ENCODE data around the gene CASZ1.

DNA sequence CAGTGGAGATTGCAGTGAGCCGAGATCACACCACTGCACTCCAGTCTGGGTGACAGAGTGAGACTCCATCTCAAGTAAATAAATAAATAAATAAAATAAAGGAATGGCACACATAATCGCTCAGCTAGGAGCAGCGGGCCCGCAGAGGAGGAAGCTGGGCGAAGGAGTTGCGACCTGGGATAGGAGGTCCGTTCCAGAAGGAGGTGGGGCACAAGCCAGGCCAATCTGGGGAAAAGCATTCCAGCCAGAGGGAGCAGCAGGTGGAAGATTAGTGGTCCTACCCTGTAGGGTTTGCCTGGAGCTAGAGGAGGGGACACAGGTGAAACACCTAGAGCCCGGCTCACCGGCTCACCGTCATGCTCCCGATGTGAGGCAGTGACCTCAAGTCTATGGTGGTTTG lies 40.3 kb upstream of the CASZ1 start:
- TF ChIP-seq, protein P1, sequence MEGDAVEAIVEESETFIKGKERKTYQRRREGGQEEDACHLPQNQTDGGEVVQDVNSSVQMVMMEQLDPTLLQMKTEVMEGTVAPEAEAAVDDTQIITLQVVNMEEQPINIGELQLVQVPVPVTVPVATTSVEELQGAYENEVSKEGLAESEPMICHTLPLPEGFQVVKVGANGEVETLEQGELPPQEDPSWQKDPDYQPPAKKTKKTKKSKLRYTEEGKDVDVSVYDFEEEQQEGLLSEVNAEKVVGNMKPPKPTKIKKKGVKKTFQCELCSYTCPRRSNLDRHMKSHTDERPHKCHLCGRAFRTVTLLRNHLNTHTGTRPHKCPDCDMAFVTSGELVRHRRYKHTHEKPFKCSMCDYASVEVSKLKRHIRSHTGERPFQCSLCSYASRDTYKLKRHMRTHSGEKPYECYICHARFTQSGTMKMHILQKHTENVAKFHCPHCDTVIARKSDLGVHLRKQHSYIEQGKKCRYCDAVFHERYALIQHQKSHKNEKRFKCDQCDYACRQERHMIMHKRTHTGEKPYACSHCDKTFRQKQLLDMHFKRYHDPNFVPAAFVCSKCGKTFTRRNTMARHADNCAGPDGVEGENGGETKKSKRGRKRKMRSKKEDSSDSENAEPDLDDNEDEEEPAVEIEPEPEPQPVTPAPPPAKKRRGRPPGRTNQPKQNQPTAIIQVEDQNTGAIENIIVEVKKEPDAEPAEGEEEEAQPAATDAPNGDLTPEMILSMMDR (IDR thresholded peaks at IDR 0.05): no peak
- no peak for TF ChIP-seq ZFX (IDR thresholded peaks at IDR 0.05; ENCODE audit: borderline replicate concordance)
